ENCODE results near the gene RAB33B. TPM values are rescaled to one million over a fixed set of nuclear protein-coding genes. Genes with fewer than 3 reads are reported as not detected.
A peak's percentile ranks its signal among the peaks of the same experiment; 100 is the strongest.
"Not testable (repeated sequence)": the region's sequence is repeated elsewhere in the genome, so short reads cannot be mapped to it uniquely, and the experiment has no call there.

The RAB33B gene
- total and polyA plus RNA-seq, 10 of the 15 experiments (the other 5 are each of a cell fraction or from before 2014, with no cell fraction given) = 3.2 to 10.7 (median 7.5) TPM

- POLR2A ChIA-PET; H3K36me3 ChIP-seq (ENCODE audit: control insufficient read depth in 2 of 2, insufficient read depth in 2 of 2, low read length in 1 of 2); H2AFZ ChIP-seq (ENCODE audit: control insufficient read depth, low read depth, low read length); DNase-seq (ENCODE audit: low read depth, low spot score); H3K27me3 ChIP-seq (replicated peaks in 1 of 2; ENCODE audit: control insufficient read depth in 2 of 2, insufficient read depth in 2 of 2, low read length in 1 of 2); FAIRE-seq; ATAC-seq; BruUV-seq (replicated peaks); H3K9ac ChIP-seq (ENCODE audit: control insufficient read depth, insufficient read depth, low read length); intact Hi-C loops (cut with micrococcal nuclease; ENCODE audit: unreplicated experiment); H3K4me3 ChIP-seq; H3K4me2 ChIP-seq (ENCODE audit: control insufficient read depth, insufficient read depth); H3K27ac ChIP-seq (ENCODE audit: control insufficient read depth, insufficient read depth); H3K79me2 ChIP-seq (ENCODE audit: control insufficient read depth, insufficient read depth, low read length); H3K9me3 ChIP-seq (replicated peaks; ENCODE audit: control insufficient read depth, insufficient read depth, low read length); RAD21 ChIA-PET (ENCODE audit: unreplicated experiment); SMC1A ChIA-PET (ENCODE audit: uncharacterized antibody, unreplicated experiment); H4K20me1 ChIP-seq (ENCODE audit: control insufficient read depth, insufficient read depth); H3K4me1 ChIP-seq (ENCODE audit: control insufficient read depth, insufficient read depth, low read length): not testable (repeated sequence)
- in situ Hi-C loops (cut with MboI) = loop anchor here (5.0 kb wide), 1 partner anchor 118 kb away; no protein-coding TSS in a partner anchor
- CTCF ChIA-PET = interaction anchor here (1.0 to 2.0 kb wide), 2 partner anchors 14 to 95 kb away, joined by 4 to 7 read pairs; no protein-coding TSS in a partner anchor
- whole genome bisulfite sequencing (ENCODE audit: insufficient coverage, insufficient replicate concordance, low lambda C conversion rate, missing lambda C conversion rate) = 89% methylated on average over 8 of the region's 8 CpGs
Observed at GRCh38 chr4:139414671-139415210, 39.2 kb upstream of the RAB33B start.

- Histone ChIP-seq H3K79me2 (ENCODE audit: control insufficient read depth, insufficient read depth, low read length) (no peaks in the 10 kb centered on the region), H3K27me3 (replicated peaks in 1 of 2; ENCODE audit: control insufficient read depth in 2 of 2, insufficient read depth in 2 of 2, low read length in 1 of 2) (no peaks in the 10 kb centered on the region), H3K9me3 (replicated peaks; ENCODE audit: control insufficient read depth, insufficient read depth, low read length) (no peaks in the 10 kb centered on the region; the same call in 2 of the 3 replicates), H3K4me1 (ENCODE audit: control insufficient read depth, insufficient read depth, low read length) (no peaks in the 10 kb centered on the region), H3K36me3 (ENCODE audit: control insufficient read depth in 2 of 2, insufficient read depth in 2 of 2, low read length in 1 of 2) (no peaks in the 10 kb centered on the region), H3K4me2 (ENCODE audit: control insufficient read depth, insufficient read depth) (no peak overlapping the region), H3K4me3 (no peak overlapping the region), H3K9ac (ENCODE audit: control insufficient read depth, insufficient read depth, low read length) (no peak overlapping the region), H2AFZ (ENCODE audit: control insufficient read depth, low read depth, low read length) (no peak overlapping the region), H3K27ac (ENCODE audit: control insufficient read depth, insufficient read depth) (no peak overlapping the region), H4K20me1 (ENCODE audit: control insufficient read depth, insufficient read depth) (no peaks in the 10 kb centered on the region)
- 50% methylated on average over 2 of the region's 2 CpGs for WGBS (ENCODE audit: insufficient coverage, insufficient replicate concordance, low lambda C conversion rate, missing lambda C conversion rate)
- TF ChIP-seq BHLHE40 (IDR thresholded peaks at IDR 0.05; ENCODE audit: borderline replicate concordance in 1 of 2, low read depth in 2 of 2, low read length in 1 of 2) (no peak), RCOR1 (conservative IDR thresholded peaks at IDR 0.05; ENCODE audit: low read depth, low read length) (no peak), SMAD5 (IDR thresholded peaks at IDR 0.05; ENCODE audit: low read depth) (no peak), CTCF (IDR thresholded peaks at IDR 0.05 in 2 of 3, conservative IDR thresholded peaks at IDR 0.05 in 1 of 3; ENCODE audit: control insufficient read depth in 2 of 3, extremely low read depth in 1 of 3, insufficient read depth in 1 of 3, low read depth in 3 of 3, low read length in 3 of 3) (peak; percentile 44 to 54 (median 53); a peak in 5 of 6 replicates), RAD21 (IDR thresholded peaks at IDR 0.05; ENCODE audit: insufficient read depth, low read depth, low read length) (peak; percentile 57), BRCA1 (IDR thresholded peaks at IDR 0.05; ENCODE audit: low read depth, low read length) (no peak), SMC3 (IDR thresholded peaks at IDR 0.05; ENCODE audit: borderline replicate concordance, low read length) (peak; percentile 60)
- CTCF ChIA-PET = interaction anchor here (0.6 to 2.0 kb wide), 12 partner anchors 9 to 227 kb away, joined by 3 to 15 read pairs (median 4); no protein-coding TSS in a partner anchor
- BruUV-seq (replicated peaks) = no TSS peak
- in situ Hi-C loops (cut with MboI) (loop anchor here (5.0 kb wide), 1 partner anchor 116 kb away; no protein-coding TSS in a partner anchor), intact Hi-C loops (cut with micrococcal nuclease; ENCODE audit: unreplicated experiment) (loop anchor here (1.0 kb wide), 2 partner anchors 114 to 235 kb away; no protein-coding TSS in a partner anchor)
- RAD21 ChIA-PET (ENCODE audit: unreplicated experiment) = no interaction called here
- FAIRE-seq (peak; percentile 75), DNase-seq (ENCODE audit: low read depth, low spot score) (no peak), ATAC-seq (peak; percentile 68)
- POLR2A ChIA-PET = no interaction called here
- SMC1A ChIA-PET (ENCODE audit: uncharacterized antibody, unreplicated experiment) = interaction anchor here (0.6 to 1.4 kb wide), 7 partner anchors 10 to 386 kb away, joined by 3 to 5 read pairs (median 4); no protein-coding TSS in a partner anchor
Observed at GRCh38 chr4:139416073-139416673, 37.7 kb upstream of the RAB33B start.

All from GM12878 (cell line).